SK-N-MC (cell line): Measurements from ENCODE around the gene ACSS3.
A peak's percentile ranks its signal among the peaks of the same experiment; 100 is the strongest.

Source experiments
- EZH2 ChIP-seq: fragments of 200-600 bp; sonication (generic); IDR thresholded peaks from one replicate; pipeline ENCODE4 v1.6.1; 2017; ENCODE audit warnings: antibody characterized with exemption
- POLR2AphosphoS5 ChIP-seq: IDR thresholded peaks from 2 replicates; pipeline ENCODE4 v1.6.1; 2012; ENCODE audit warnings: mild to moderate bottlenecking, low read depth, low read length, borderline replicate concordance

DNA sequence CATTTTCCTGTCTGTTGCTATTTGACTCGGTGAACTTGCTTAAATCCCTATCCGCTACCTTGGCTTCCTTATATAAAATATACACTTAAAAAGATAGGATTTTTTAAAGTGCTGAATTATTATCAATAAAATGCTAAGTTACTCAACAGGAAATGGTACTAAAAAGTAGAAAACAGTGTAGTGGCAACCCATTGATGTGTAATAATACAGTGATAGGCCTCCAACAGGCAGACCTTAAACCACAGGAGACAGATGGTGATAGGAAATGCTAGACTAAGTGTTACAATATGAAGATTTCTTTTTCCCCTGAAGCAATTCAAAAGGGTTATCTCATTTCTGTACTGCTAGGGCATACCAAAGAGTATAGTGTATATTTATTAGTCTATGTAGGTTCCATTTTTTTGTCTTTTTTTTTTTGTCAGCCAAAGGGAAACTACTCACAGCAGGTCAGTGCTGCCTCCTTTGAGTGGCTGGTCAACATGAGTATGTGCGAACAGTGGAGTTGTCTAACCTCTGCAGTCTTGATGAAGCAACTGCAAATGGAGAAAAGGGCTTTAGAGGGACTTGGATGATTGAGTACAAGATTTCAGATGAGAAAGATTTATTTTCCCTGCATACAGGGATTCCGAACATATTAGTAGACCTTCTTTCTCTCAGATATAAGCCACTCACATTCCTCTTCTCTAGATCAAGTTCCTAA, 183.8 kb downstream of the ACSS3 start:
- TF ChIP-seq POLR2AphosphoS5, result peak; percentile 74; the same call in 1 of the 2 replicates
- no peak for TF ChIP-seq EZH2
